ENCODE data around the gene POLE4.

Gene POLE4

GRCh38 chr2:74991977-74992376 is 33.5 kb downstream of the POLE4 start:
- DNase-seq (ENCODE audit: low read depth) = no peak

GRCh38 chr2:74999468-74999867 is 41.0 kb downstream of the POLE4 start:
- DNase-seq (ENCODE audit: low read depth) = no peak

GRCh38 chr2:75002007-75002406 is 43.6 kb downstream of the POLE4 start:
- no peak for DNase-seq (ENCODE audit: low read depth)

GRCh38 chr2:75003276-75003675 is 44.8 kb downstream of the POLE4 start:
- DNase-seq (ENCODE audit: low read depth) = no peak

- DNase-seq (ENCODE audit: low read depth) = no peak
Observed at GRCh38 chr2:75003773-75004172, 45.3 kb downstream of the POLE4 start.

- no peak for DNase-seq (ENCODE audit: low read depth)
Observed at GRCh38 chr2:75006041-75006440, 47.6 kb downstream of the POLE4 start.

- no peak for DNase-seq (ENCODE audit: low read depth)
Observed at GRCh38 chr2:75007061-75007460, 48.6 kb downstream of the POLE4 start.

- DNase-seq (ENCODE audit: low read depth) = no peak
Observed at GRCh38 chr2:75007819-75008218, 49.4 kb downstream of the POLE4 start.

GRCh38 chr2:75010571-75010970 is 52.1 kb downstream of the POLE4 start:
- no peak for DNase-seq (ENCODE audit: low read depth)

- DNase-seq (ENCODE audit: low read depth) = no peak
Observed at GRCh38 chr2:75012080-75012479, 53.6 kb downstream of the POLE4 start.

- no peak for DNase-seq (ENCODE audit: low read depth)
Observed at GRCh38 chr2:75018162-75018561, 59.7 kb downstream of the POLE4 start.

All from activated T-helper 1 cell treated with Interleukin-2 at 50 U/mL for 16 hours (primary cell).